B cell (primary cell): ENCODE results near the gene PSMA3. TPM values are rescaled to one million over a fixed set of nuclear protein-coding genes. Genes with fewer than 3 reads are reported as not detected.

Source experiments
- ATAC-seq: fragments of 200-7000 bp; cut with Tn5 transposase; one replicate; pipeline ENCODE4 v1.10.0; 2021; ENCODE audit warnings: low read depth, mild to moderate bottlenecking, moderate number of reproducible peaks, moderate library complexity
- CTCF ChIA-PET: fragments of 350-600 bp; sonication (Branson Sonifier 250); formaldehyde crosslinking; loops from one replicate; lab custom pipeline; 2021; ENCODE audit warnings: antibody characterized with exemption, inconsistent platforms; lab: Charles Lee
- POLR2A ChIA-PET: fragments of 350-600 bp; sonication (Branson Sonifier 250); formaldehyde crosslinking; loops from one replicate; lab custom pipeline; 2021; ENCODE audit warnings: antibody characterized with exemption; lab: Charles Lee
- DNase-seq: peaks from one replicate; pipeline ENCODE4 v3.0.0; 2013
- H2AFZ ChIP-seq: 2 replicates; pipeline ENCODE4 v1.6.1; 2012; ENCODE audit warnings: mild to moderate bottlenecking, low read depth, low read length; ENCODE audit not compliant: insufficient read depth, poor library complexity, severe bottlenecking
- H3K27ac ChIP-seq, 2 donors: 1 replicate in 1 of 2; 2 replicates in 1 of 2; pipeline ENCODE4 v1.5.1; 2012 to 2013; ENCODE audit warnings: low read length in 2 of 2, mild to moderate bottlenecking in 2 of 2, moderate library complexity in 1 of 2
- H3K27me3 ChIP-seq, 4 experiments: fragments of 200-600 bp in 1 of 4; sonication (generic) in 1 of 4; replicated peaks in 1 of 4; 1 replicate in 2 of 4; 2 replicates in 2 of 4; pipeline versions ENCODE4 v1.6.1 to v1.7.0; 2013 to 2016; ENCODE audit warnings: low read length in 3 of 4, mild to moderate bottlenecking in 2 of 4, mixed read lengths in 1 of 4, moderate library complexity in 1 of 4; ENCODE audit not compliant: insufficient read depth in 4 of 4, control insufficient read depth in 3 of 4; ENCODE audit errors: control extremely low read depth in 1 of 4
- H3K36me3 ChIP-seq, 2 experiments: replicated peaks in 1 of 2; 1 replicate in 1 of 2; 2 replicates in 1 of 2; pipeline versions ENCODE4 v1.6.1 to v1.7.1; 2013; ENCODE audit warnings: low read length in 1 of 2; ENCODE audit not compliant: insufficient read depth in 2 of 2, control insufficient read depth in 1 of 2; ENCODE audit errors: control extremely low read depth in 1 of 2, extremely low read depth in 1 of 2
- H3K4me1 ChIP-seq, 2 donors: fragments of 200-600 bp in 1 of 2; sonication (generic) in 1 of 2; 1 replicate in 1 of 2; 2 replicates in 1 of 2; pipeline versions ENCODE4 v1.5.1 to v1.6.1; 2013 to 2017; ENCODE audit warnings: low read length in 2 of 2; ENCODE audit not compliant: control insufficient read depth in 2 of 2, insufficient read depth in 2 of 2
- H3K4me2 ChIP-seq: replicated peaks from 2 replicates; pipeline ENCODE3; 2012; ENCODE audit warnings: mild to moderate bottlenecking, low read depth, low read length; ENCODE audit not compliant: poor library complexity, severe bottlenecking
- H3K4me3 ChIP-seq, 5 experiments: fragments of 200-600 bp in 1 of 5; sonication (generic) in 1 of 5; 1 replicate in 3 of 5; 2 replicates in 2 of 5; pipeline versions ENCODE4 v1.5.1 to v1.7.0; 2011 to 2016; ENCODE audit warnings: low read length in 4 of 5, mild to moderate bottlenecking in 4 of 5, low read depth in 2 of 5, control low read depth in 1 of 5, moderate library complexity in 1 of 5; ENCODE audit not compliant: insufficient read depth in 1 of 5; ENCODE audit errors: control extremely low read depth in 1 of 5, extremely low read depth in 1 of 5
- H3K79me2 ChIP-seq: fragments of 200-600 bp; sonication (generic); one replicate; pipeline ENCODE4 v1.6.0; 2016; ENCODE audit warnings: low read length; ENCODE audit not compliant: control insufficient read depth, insufficient read depth
- H3K9ac ChIP-seq: fragments of 200-600 bp; sonication (generic); 2 replicates; pipeline ENCODE4 v1.6.1; 2017; ENCODE audit warnings: mild to moderate bottlenecking, low read length, moderate library complexity
- H3K9me3 ChIP-seq, 3 donors: one replicate each; pipeline versions ENCODE4 v1.6.1 to v1.7.1; 2013; ENCODE audit warnings: low read length in 2 of 3; ENCODE audit not compliant: control insufficient read depth in 2 of 3, insufficient read depth in 1 of 3; ENCODE audit errors: control extremely low read depth in 1 of 3
- H4K20me1 ChIP-seq: 2 replicates; pipeline ENCODE4 v1.6.0; 2012; ENCODE audit warnings: mild to moderate bottlenecking, low read length; ENCODE audit not compliant: insufficient read depth, control insufficient read depth, poor library complexity, severe bottlenecking
- H3K27ac Mint-ChIP-seq: one replicate; pipeline ENCODE4 v1.8.0; 2021; ENCODE audit warnings: mixed read lengths
- H3K27me3 Mint-ChIP-seq: one replicate; pipeline ENCODE4 v1.8.0; 2021; ENCODE audit warnings: mixed read lengths
- H3K4me1 Mint-ChIP-seq: one replicate; pipeline ENCODE4 v1.8.0; 2021; ENCODE audit warnings: mixed read lengths
- H3K4me3 Mint-ChIP-seq: one replicate; pipeline ENCODE4 v1.8.0; 2021; ENCODE audit warnings: mixed read lengths
- H3K9me3 Mint-ChIP-seq: one replicate; pipeline ENCODE4 v1.8.0; 2022; ENCODE audit warnings: mixed read lengths; ENCODE audit not compliant: insufficient read depth
- EZH2 ChIP-seq: IDR thresholded peaks from 2 replicates; pipeline ENCODE4 v1.6.1; 2012; ENCODE audit warnings: borderline replicate concordance, low read depth, mild to moderate bottlenecking, moderate library complexity, low read length; ENCODE audit not compliant: insufficient read depth, poor library complexity, severe bottlenecking
- WGBS: methylation state at CpG from one replicate; pipeline ENCODE4 v1.1.5; 2013; ENCODE audit warnings: missing lambda C conversion rate; ENCODE audit not compliant: insufficient coverage; 5-methylcytosine and 5-hydroxymethylcytosine counted together
- intact Hi-C: fragments of 100-400 bp; cut with micrococcal nuclease; formaldehyde crosslinking; loops from one replicate; pipeline ENCODE4 v1.10.0; 2022
- polyA minus RNA-seq: library from RNA; depleted of rRNA, polyadenylated mRNA; stranded (reverse); fragments of >200 nt; gene quantifications from 2 replicates; pipeline ENCODE4 v1.2.3, GENCODE V29; 2012
- polyA plus RNA-seq: library from polyadenylated mRNA; depleted of rRNA; stranded (reverse); fragments of >200 nt; gene quantifications from 2 replicates; pipeline ENCODE4 v1.2.3, GENCODE V29; 2012
- total RNA-seq, 2 donors: library from RNA; stranded (reverse); fragments of 120-200 nt in 1 of 2; gene quantifications; 1 replicate in 1 of 2; 2 replicates in 1 of 2; pipeline versions ENCODE4 v1.2.3 to v1.2.4, GENCODE V29; 2013 to 2022
- TF ChIP-seq, protein P1 (sequence below): fragments of 200-600 bp; IDR thresholded peaks from one replicate; pipeline ENCODE4 v1.8.0; 2022; ENCODE audit warnings: antibody characterized with exemption, mild to moderate bottlenecking

PSMA3 gene
- 98.1 and 99.2 TPM in 2 replicates for total RNA-seq
- 54.8 TPM for total RNA-seq (2013)
- polyA plus RNA-seq = 57.3 and 77.1 TPM in 2 replicates
- polyA minus RNA-seq = 11.8 and 18.8 TPM in 2 replicates

- Mint-ChIP-seq H3K4me1 (peaks cover 44% of the 10 kb centered on the region), H3K27ac (peak within 1 kb of the TSS; percentile 96), H3K4me3 (peak within 1 kb of the TSS; percentile 96), H3K9me3 (no peaks in the 10 kb centered on the region), H3K27me3 (no peaks in the 10 kb centered on the region)
- ChIA-PET POLR2A (interaction anchor here (0.6 to 1.8 kb wide), 6 partner anchors 9 to 920 kb away, joined by 3 to 17 read pairs (median 6); partner anchors contain the start of genes ACTR10, ARID4A, KIAA0586 and TIMM9), CTCF (interaction anchor here (1.5 to 1.7 kb wide), 2 partner anchors 53 to 54 kb away, joined by 3 to 4 read pairs; partner anchors contain the start of gene ARID4A)
- H3K4me3 ChIP-seq = peak within 1 kb of the TSS; percentile 89 to 100 (median 97)
- H3K27ac ChIP-seq = peak within 1 kb of the TSS; percentile 90 to 92
- peak within 1 kb of the TSS; percentile 91 for H3K9ac ChIP-seq
- peaks cover 35% of the 10 kb centered on the region for H4K20me1 ChIP-seq
- H3K4me1 ChIP-seq = peaks cover 9 to 19% of the 10 kb centered on the region in 2 donors
- intact Hi-C loops = loop anchor here (1.0 kb wide), 3 partner anchors 44 to 183 kb away; partner anchors contain the start of genes ACTR10, ARID4A, KIAA0586 and TIMM9
- peak; percentile 97 for DNase-seq
- TF ChIP-seq, protein P1, sequence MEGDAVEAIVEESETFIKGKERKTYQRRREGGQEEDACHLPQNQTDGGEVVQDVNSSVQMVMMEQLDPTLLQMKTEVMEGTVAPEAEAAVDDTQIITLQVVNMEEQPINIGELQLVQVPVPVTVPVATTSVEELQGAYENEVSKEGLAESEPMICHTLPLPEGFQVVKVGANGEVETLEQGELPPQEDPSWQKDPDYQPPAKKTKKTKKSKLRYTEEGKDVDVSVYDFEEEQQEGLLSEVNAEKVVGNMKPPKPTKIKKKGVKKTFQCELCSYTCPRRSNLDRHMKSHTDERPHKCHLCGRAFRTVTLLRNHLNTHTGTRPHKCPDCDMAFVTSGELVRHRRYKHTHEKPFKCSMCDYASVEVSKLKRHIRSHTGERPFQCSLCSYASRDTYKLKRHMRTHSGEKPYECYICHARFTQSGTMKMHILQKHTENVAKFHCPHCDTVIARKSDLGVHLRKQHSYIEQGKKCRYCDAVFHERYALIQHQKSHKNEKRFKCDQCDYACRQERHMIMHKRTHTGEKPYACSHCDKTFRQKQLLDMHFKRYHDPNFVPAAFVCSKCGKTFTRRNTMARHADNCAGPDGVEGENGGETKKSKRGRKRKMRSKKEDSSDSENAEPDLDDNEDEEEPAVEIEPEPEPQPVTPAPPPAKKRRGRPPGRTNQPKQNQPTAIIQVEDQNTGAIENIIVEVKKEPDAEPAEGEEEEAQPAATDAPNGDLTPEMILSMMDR = no peak
- no peak for TF ChIP-seq EZH2
- H3K79me2 ChIP-seq = peaks cover 51% of the 10 kb centered on the region
- peak within 1 kb of the TSS; percentile 91 for H2AFZ ChIP-seq
- H3K27me3 ChIP-seq = no peaks in the 10 kb centered on the region
- 0% methylated on average over 47 of the region's 50 CpGs for WGBS
- peak; percentile 87 for ATAC-seq
- H3K9me3 ChIP-seq = no peaks in the 10 kb centered on the region
- H3K4me2 ChIP-seq = peak within 1 kb of the TSS; percentile 71
- H3K36me3 ChIP-seq = peaks cover 5 to 25% of the 10 kb centered on the region in 2 experiments
Measured at GRCh38 chr14:58244556-58245387, at the start of gene PSMA3. TSS of gene PSMA3 (plus strand) at chr14:58244843. CDS start at chr14:58244921, 78 bp downstream.
